ENCODE data around the gene HEATR1.

Gene HEATR1

GRCh38 chr1:236516929-236517704 is 87.2 kb downstream of the HEATR1 start (continued):
- TF ChIP-seq ZNF362 (tag by site-specific recombination; IDR thresholded peaks at IDR 0.05) = peak; percentile 96
- TF ChIP-seq FEZF1 (tag by site-specific recombination; IDR thresholded peaks at IDR 0.05) = peak; percentile 50; the same call in 1 of the 2 replicates
- TF ChIP-seq ZNF692 (tag by site-specific recombination; IDR thresholded peaks at IDR 0.05) = no peak
- no peak for TF ChIP-seq ZNF776 (tag by site-specific recombination; IDR thresholded peaks at IDR 0.05; ENCODE audit: borderline replicate concordance)
- TF ChIP-seq SCRT1 (tag by site-specific recombination; IDR thresholded peaks at IDR 0.05; ENCODE audit: borderline replicate concordance) = peak; percentile 91
- peak; percentile 63 for TF ChIP-seq ZNF335 (tag by site-specific recombination; conservative IDR thresholded peaks at IDR 0.05)
- TF ChIP-seq ZNF426 (tag by site-specific recombination; IDR thresholded peaks at IDR 0.05) = no peak
- TF ChIP-seq SCRT2 (tag by site-specific recombination; IDR thresholded peaks at IDR 0.05) = peak; percentile 98
- peak; percentile 65 for TF ChIP-seq PATZ1 (tag by site-specific recombination; IDR thresholded peaks at IDR 0.05)
- TF ChIP-seq ZFHX2 (tag by site-specific recombination; conservative IDR thresholded peaks at IDR 0.05) = peak; percentile 60
- TF ChIP-seq ZNF664 (tag by site-specific recombination; IDR thresholded peaks at IDR 0.05) = no peak
- no peak for TF ChIP-seq GLIS2 (tag by site-specific recombination; IDR thresholded peaks at IDR 0.05)
- TF ChIP-seq ZIC2 (tag by site-specific recombination; IDR thresholded peaks at IDR 0.05) = no peak

GRCh38 chr1:236515443-236515958 is 88.8 kb downstream of the HEATR1 start:
- POLR2A ChIA-PET = interaction anchor here (1.8 kb wide), 1 partner anchor 8 kb away, joined by 9 read pairs; no protein-coding TSS in a partner anchor
- Histone ChIP-seq H3K27ac (ENCODE audit: extremely low read depth, low read depth, low read length) (peak overlapping the region; percentile 64), H3K9me3 (ENCODE audit: control insufficient read depth, insufficient read depth, low read depth, low read length) (no peaks in the 10 kb centered on the region), H3K4me3 (ENCODE audit: low read depth, low read length) (no peak overlapping the region), H3K4me1 (ENCODE audit: control insufficient read depth, insufficient read depth, low read length) (peaks cover 23% of the 10 kb centered on the region), H3K36me3 (ENCODE audit: control insufficient read depth in 2 of 2, insufficient read depth in 1 of 2, low read length in 2 of 2) (no peaks in the 10 kb centered on the region)
- TF ChIP-seq IKZF3 (tag by site-specific recombination; IDR thresholded peaks at IDR 0.05) (peak; percentile 68), SP7 (tag by site-specific recombination; IDR thresholded peaks at IDR 0.05) (no peak), PRDM10 (tag by site-specific recombination; IDR thresholded peaks at IDR 0.05) (peak; percentile 78), ZBTB48 (tag by site-specific recombination; IDR thresholded peaks at IDR 0.05) (0 out of 2 replicates have a peak, but pooled peaks have one; percentile 49), ZSCAN30 (tag by site-specific recombination; IDR thresholded peaks at IDR 0.05) (0 out of 2 replicates have a peak, but pooled peaks have one; percentile 33), FEZF1 (tag by site-specific recombination; IDR thresholded peaks at IDR 0.05) (peak; percentile 10; the same call in 1 of the 2 replicates), WT1 (tag by site-specific recombination; IDR thresholded peaks at IDR 0.05) (peak; percentile 80), ZSCAN16 (tag by site-specific recombination; IDR thresholded peaks at IDR 0.05) (no peak), OSR2 (tag by site-specific recombination; IDR thresholded peaks at IDR 0.05) (peak; percentile 82)
- CTCF ChIA-PET = interaction anchor here (1.6 kb wide), 1 partner anchor 26 kb away, joined by 3 read pairs; no protein-coding TSS in a partner anchor

Measured in HEK293 (cell line).